HepG2 (cell line): Measurements from ENCODE around the gene SPATS2. TPM values are rescaled to one million over a fixed set of nuclear protein-coding genes. Genes with fewer than 3 reads are reported as not detected.

Experiments used
- AGO2 ChIP-seq: fragments of 200-400 bp; formaldehyde crosslinking; optimal IDR thresholded peaks from 2 replicates; pipeline ENCODE3; 2017; ENCODE audit warnings: mild to moderate bottlenecking, low read depth, low read length, moderate library complexity
- HES4 ChIP-seq: sonication (generic); formaldehyde crosslinking; IDR thresholded peaks from 2 replicates; pipeline ENCODE4 v1.9.0; 2021; ENCODE audit warnings: mild to moderate bottlenecking, missing genetic modification reagents, borderline replicate concordance
- HNRNPL ChIP-seq: fragments of 200-400 bp; formaldehyde crosslinking; IDR thresholded peaks from 2 replicates; pipeline ENCODE4 v1.6.1; 2017; ENCODE audit warnings: mild to moderate bottlenecking, low read depth, low read length
- PHF21A ChIP-seq: sonication (generic); formaldehyde crosslinking; IDR thresholded peaks from 2 replicates; pipeline ENCODE4 v1.5.0; 2020; ENCODE audit warnings: mild to moderate bottlenecking, missing genetic modification reagents
- SMAD9 ChIP-seq: sonication (generic); formaldehyde crosslinking; IDR thresholded peaks from 2 replicates; pipeline ENCODE4 v1.5.1; 2020; ENCODE audit warnings: mild to moderate bottlenecking, missing genetic modification reagents
- STAT5B ChIP-seq: sonication (generic); formaldehyde crosslinking; IDR thresholded peaks from 2 replicates; pipeline ENCODE4 v1.4.0; 2020; ENCODE audit warnings: missing genetic modification reagents
- TRIM22 ChIP-seq: fragments of 450-650 bp; IDR thresholded peaks from 2 replicates; pipeline ENCODE4 v1.6.1; 2017
- ZHX1 ChIP-seq: sonication (generic); formaldehyde crosslinking; IDR thresholded peaks from 2 replicates; pipeline ENCODE4 v1.8.1; 2022; ENCODE audit warnings: low read depth, mild to moderate bottlenecking, missing genetic modification reagents
- ZKSCAN8 ChIP-seq: IDR thresholded peaks from 2 replicates; pipeline ENCODE4 v1.6.1; 2016; ENCODE audit warnings: borderline replicate concordance, missing genetic modification reagents, missing compliant biosample characterization
- ZNF34 ChIP-seq: sonication (generic); formaldehyde crosslinking; IDR thresholded peaks from 2 replicates; pipeline ENCODE4 v1.4.0; 2020; ENCODE audit warnings: mild to moderate bottlenecking, missing genetic modification reagents, borderline replicate concordance
- ZNF468 ChIP-seq: sonication (generic); formaldehyde crosslinking; IDR thresholded peaks from 2 replicates; pipeline ENCODE4 v1.8.0; 2022; ENCODE audit warnings: mild to moderate bottlenecking, moderate library complexity, missing genetic modification reagents
- ZNF570 ChIP-seq: sonication (generic); formaldehyde crosslinking; IDR thresholded peaks from 2 replicates; pipeline ENCODE4 v1.4.0; 2020; ENCODE audit warnings: mild to moderate bottlenecking, missing genetic modification reagents, borderline replicate concordance
- ZNF589 ChIP-seq: sonication (generic); formaldehyde crosslinking; conservative IDR thresholded peaks from 2 replicates; pipeline ENCODE4 v1.8.0; 2022; ENCODE audit warnings: mild to moderate bottlenecking, moderate library complexity, missing genetic modification reagents
- ZNF720 ChIP-seq: sonication (generic); formaldehyde crosslinking; IDR thresholded peaks from 2 replicates; pipeline ENCODE4 v1.4.0; 2020; ENCODE audit warnings: missing genetic modification reagents
- polyA plus RNA-seq, 8 experiments: library from polyadenylated mRNA; depleted of rRNA in 3 of 8; stranded (reverse) in 7 of 8; unstranded in 1 of 8; fragments of >200 nt; fragmentation: Illumina TruSeq in 4 of 8; extraction: Trizol in 4 of 8; gene quantifications; 2 replicates each; pipeline versions ENCODE4 v1.2.1 to v1.2.3, GENCODE V29; 2011 to 2016; ENCODE audit warnings: low read depth in 4 of 8, missing spikeins in 1 of 8, mixed read lengths in 1 of 8; ENCODE audit not compliant: insufficient read depth in 1 of 8
- total RNA-seq, 5 experiments: library from RNA; depleted of rRNA; stranded (reverse); fragments of >200 nt; fragmentation: Illumina TruSeq; extraction: Trizol; gene quantifications; 2 replicates each; pipeline ENCODE4 v1.2.3, GENCODE V29; 2016; ENCODE audit warnings: low read depth in 1 of 5
- TF ChIP-seq, protein P1 (sequence below): sonication (generic); formaldehyde crosslinking; IDR thresholded peaks from 2 replicates; pipeline ENCODE4 v1.4.0; 2020; ENCODE audit warnings: missing genetic modification reagents, mild to moderate bottlenecking, borderline replicate concordance
- TF ChIP-seq, protein P2 (sequence below): sonication (generic); formaldehyde crosslinking; conservative IDR thresholded peaks from 2 replicates; pipeline ENCODE4 v1.8.1; 2023; ENCODE audit warnings: missing genetic modification reagents

SPATS2 gene
- total and polyA plus RNA-seq, 2 of the 13 experiments (the other 11 are each of a cell fraction or from before 2014, with no cell fraction given), result 19.3 to 28.1 TPM

DNA sequence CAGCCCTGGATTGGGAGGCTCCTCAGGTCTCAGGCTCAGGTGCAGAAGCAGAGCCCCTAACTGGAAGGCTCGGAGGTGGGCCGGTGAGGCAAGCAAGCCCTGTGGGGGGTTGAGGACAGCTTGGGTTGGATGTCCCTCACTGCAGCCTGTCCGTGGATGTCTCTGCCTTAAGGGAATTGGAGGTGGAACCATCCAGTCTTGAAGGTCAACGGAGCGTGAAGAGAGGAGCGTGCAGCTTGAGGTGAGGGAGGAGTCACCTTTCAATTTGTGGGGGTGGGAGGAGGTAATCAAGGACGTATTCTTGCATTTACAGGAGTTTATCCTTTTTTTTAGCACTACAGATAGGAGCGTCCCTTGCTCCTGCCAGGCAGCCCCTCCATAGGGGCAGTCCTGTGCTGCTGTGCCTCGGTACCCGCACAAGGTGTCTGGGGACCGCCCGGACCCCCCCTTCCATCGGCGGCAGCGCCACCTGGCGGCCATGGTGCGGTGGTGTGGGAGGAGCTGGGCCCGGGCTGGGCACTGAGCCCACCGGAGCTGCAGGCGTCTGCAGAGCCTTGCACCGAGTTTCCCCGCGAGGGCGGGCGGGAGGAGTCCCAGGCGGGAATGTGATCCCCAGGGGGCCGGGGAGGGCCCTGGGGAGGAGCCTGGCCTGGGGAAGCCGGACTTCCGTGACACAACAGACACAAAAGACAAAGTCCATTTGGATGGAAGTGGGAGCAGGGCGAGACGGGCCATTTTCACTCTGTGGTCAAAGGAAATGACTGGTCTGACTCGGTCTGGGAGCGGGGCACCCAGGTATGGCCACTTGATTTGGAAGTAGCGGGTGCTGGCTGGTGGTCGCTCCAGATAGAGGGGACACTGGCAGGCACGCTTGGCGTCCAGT lies 19.7 kb upstream of the SPATS2 start (continued):
- TF ChIP-seq ZHX1 (CRISPR knock-in tag) (peak; percentile 91), ZNF34 (no peak), STAT5B (CRISPR knock-in tag) (no peak), ZKSCAN8 (CRISPR knock-in tag) (peak; percentile 79; the same call in 1 of the 2 replicates), HNRNPL (0 out of 2 replicates have a peak, but pooled peaks have one; percentile 65), PHF21A (CRISPR knock-in tag) (peak; percentile 97), ZNF468 (CRISPR knock-in tag) (no peak), ZNF589 (no peak), TRIM22 (no peak), ZNF720 (CRISPR knock-in tag) (no peak), AGO2 (no peak), HES4 (CRISPR knock-in tag) (no peak), ZNF570 (no peak), SMAD9 (CRISPR knock-in tag) (no peak)
- TF ChIP-seq, protein P1, sequence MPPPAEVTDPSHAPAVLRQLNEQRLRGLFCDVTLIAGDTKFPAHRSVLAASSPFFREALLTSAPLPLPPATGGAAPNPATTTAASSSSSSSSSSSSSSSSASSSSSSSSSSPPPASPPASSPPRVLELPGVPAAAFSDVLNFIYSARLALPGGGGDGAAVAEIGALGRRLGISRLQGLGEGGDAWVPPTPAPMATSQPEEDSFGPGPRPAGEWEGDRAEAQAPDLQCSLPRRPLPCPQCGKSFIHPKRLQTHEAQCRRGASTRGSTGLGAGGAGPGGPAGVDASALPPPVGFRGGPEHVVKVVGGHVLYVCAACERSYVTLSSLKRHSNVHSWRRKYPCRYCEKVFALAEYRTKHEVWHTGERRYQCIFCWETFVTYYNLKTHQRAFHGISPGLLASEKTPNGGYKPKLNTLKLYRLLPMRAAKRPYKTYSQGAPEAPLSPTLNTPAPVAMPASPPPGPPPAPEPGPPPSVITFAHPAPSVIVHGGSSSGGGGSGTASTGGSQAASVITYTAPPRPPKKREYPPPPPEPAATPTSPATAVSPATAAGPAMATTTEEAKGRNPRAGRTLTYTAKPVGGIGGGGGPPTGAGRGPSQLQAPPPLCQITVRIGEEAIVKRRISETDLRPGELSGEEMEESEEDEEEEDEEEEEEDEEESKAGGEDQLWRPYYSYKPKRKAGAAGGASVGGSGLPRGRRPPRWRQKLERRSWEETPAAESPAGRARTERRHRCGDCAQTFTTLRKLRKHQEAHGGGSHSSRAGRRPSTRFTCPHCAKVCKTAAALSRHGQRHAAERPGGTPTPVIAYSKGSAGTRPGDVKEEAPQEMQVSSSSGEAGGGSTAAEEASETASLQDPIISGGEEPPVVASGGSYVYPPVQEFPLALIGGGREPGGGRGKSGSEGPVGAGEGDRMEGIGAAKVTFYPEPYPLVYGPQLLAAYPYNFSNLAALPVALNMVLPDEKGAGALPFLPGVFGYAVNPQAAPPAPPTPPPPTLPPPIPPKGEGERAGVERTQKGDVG, result 0 out of 2 replicates have a peak, but pooled peaks have one; percentile 38
- TF ChIP-seq, protein P2, sequence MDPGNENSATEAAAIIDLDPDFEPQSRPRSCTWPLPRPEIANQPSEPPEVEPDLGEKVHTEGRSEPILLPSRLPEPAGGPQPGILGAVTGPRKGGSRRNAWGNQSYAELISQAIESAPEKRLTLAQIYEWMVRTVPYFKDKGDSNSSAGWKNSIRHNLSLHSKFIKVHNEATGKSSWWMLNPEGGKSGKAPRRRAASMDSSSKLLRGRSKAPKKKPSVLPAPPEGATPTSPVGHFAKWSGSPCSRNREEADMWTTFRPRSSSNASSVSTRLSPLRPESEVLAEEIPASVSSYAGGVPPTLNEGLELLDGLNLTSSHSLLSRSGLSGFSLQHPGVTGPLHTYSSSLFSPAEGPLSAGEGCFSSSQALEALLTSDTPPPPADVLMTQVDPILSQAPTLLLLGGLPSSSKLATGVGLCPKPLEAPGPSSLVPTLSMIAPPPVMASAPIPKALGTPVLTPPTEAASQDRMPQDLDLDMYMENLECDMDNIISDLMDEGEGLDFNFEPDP (CRISPR knock-in tag), result no peak
